Measurements from ENCODE around the gene CALCOCO1. TPM values are rescaled to one million over a fixed set of nuclear protein-coding genes. Genes with fewer than 3 reads are reported as not detected.

CALCOCO1 gene
- total RNA-seq, 2 donors from 2014 or later: 272 to 336 TPM

- no peak for ATAC-seq (ENCODE audit: insufficient number of reproducible peaks, low FRiP score, low read depth)
- Histone ChIP-seq H3K27me3 (replicated peaks; ENCODE audit: insufficient read depth) (peaks cover 10% of the 10 kb centered on the region), H3K27ac (no peak overlapping the region), H3K4me1 (ENCODE audit: control insufficient read depth in 1 of 2, low read depth in 2 of 2) (peaks cover 0 to 14% of the 10 kb centered on the region in 2 donors), H3K36me3 (no peaks in the 10 kb centered on the region), H3K4me3 (no peak overlapping the region), H3K9me3 (no peaks in the 10 kb centered on the region)
- TF ChIP-seq, protein P1, sequence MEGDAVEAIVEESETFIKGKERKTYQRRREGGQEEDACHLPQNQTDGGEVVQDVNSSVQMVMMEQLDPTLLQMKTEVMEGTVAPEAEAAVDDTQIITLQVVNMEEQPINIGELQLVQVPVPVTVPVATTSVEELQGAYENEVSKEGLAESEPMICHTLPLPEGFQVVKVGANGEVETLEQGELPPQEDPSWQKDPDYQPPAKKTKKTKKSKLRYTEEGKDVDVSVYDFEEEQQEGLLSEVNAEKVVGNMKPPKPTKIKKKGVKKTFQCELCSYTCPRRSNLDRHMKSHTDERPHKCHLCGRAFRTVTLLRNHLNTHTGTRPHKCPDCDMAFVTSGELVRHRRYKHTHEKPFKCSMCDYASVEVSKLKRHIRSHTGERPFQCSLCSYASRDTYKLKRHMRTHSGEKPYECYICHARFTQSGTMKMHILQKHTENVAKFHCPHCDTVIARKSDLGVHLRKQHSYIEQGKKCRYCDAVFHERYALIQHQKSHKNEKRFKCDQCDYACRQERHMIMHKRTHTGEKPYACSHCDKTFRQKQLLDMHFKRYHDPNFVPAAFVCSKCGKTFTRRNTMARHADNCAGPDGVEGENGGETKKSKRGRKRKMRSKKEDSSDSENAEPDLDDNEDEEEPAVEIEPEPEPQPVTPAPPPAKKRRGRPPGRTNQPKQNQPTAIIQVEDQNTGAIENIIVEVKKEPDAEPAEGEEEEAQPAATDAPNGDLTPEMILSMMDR (IDR thresholded peaks at IDR 0.05): no peak
- DNase-seq (ENCODE audit: low spot score): no peak
Observed at GRCh38 chr12:53698948-53699677, 28.1 kb downstream of the CALCOCO1 start.

GRCh38 chr12:53696655-53697331 lies 30.5 kb downstream of the CALCOCO1 start:
- TF ChIP-seq, protein P1 (IDR thresholded peaks at IDR 0.05): no peak
- no peaks in the 10 kb centered on the region for H3K36me3 ChIP-seq
- no peak overlapping the region for H3K27ac ChIP-seq
- ATAC-seq (ENCODE audit: insufficient number of reproducible peaks, low FRiP score, low read depth): no peak
- H3K27me3 ChIP-seq (replicated peaks; ENCODE audit: insufficient read depth): peaks cover 10% of the 10 kb centered on the region
- no peak for DNase-seq (ENCODE audit: low spot score)
- no peaks in the 10 kb centered on the region for H3K9me3 ChIP-seq
- H3K4me1 ChIP-seq (ENCODE audit: control insufficient read depth in 1 of 2, low read depth in 2 of 2): peaks cover 0 to 14% of the 10 kb centered on the region in 2 donors
- H3K4me3 ChIP-seq: peak overlapping the region; percentile 40

DNA sequence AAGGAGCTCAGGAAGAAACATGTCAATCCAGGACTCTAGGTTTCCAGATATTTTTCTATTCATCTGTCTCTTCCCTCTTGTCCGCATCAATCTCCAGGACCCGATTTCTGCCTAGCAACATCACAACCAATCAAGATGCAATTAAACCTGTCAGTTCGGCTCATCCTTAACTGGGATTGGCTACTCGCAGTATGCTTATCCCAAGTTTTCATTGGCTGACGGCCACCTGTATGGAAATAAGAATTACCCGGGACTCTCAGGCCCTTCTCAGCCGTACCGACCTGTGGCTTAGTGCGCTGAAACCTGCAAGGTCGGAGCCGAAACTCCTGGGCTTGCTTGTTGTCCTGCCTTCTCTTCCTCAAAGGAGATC lies 31.0 kb downstream of the CALCOCO1 start:
- TF ChIP-seq, protein P1 (IDR thresholded peaks at IDR 0.05): no peak
- ATAC-seq (ENCODE audit: insufficient number of reproducible peaks, low FRiP score, low read depth) (no peak), DNase-seq (ENCODE audit: low spot score) (no peak)

GRCh38 chr12:53695152-53696145 lies 31.8 kb downstream of the CALCOCO1 start:
- H3K36me3 ChIP-seq: no peaks in the 10 kb centered on the region
- peaks cover 0 to 14% of the 10 kb centered on the region in 2 donors for H3K4me1 ChIP-seq (ENCODE audit: control insufficient read depth in 1 of 2, low read depth in 2 of 2)
- ATAC-seq (ENCODE audit: insufficient number of reproducible peaks, low FRiP score, low read depth) (no peak), DNase-seq (ENCODE audit: low spot score) (no peak)
- no peak overlapping the region for H3K27ac ChIP-seq
- peaks cover 10% of the 10 kb centered on the region for H3K27me3 ChIP-seq (replicated peaks; ENCODE audit: insufficient read depth)
- TF ChIP-seq, protein P1 (IDR thresholded peaks at IDR 0.05): peak; percentile 16
- peak overlapping the region; percentile 37 for H3K4me3 ChIP-seq
- no peaks in the 10 kb centered on the region for H3K9me3 ChIP-seq

More for the DNA sequence above, 31.0 kb downstream of the CALCOCO1 start:
- Histone ChIP-seq H3K4me1 (ENCODE audit: control insufficient read depth in 1 of 2, low read depth in 2 of 2) (peaks cover 0 to 14% of the 10 kb centered on the region in 2 donors), H3K27me3 (replicated peaks; ENCODE audit: insufficient read depth) (peaks cover 10% of the 10 kb centered on the region), H3K36me3 (no peaks in the 10 kb centered on the region), H3K27ac (no peak overlapping the region), H3K4me3 (peak overlapping the region; percentile 40), H3K9me3 (no peaks in the 10 kb centered on the region)

Measured in thoracic aorta (tissue), 2 donors.